Stimulated activated CD4-positive, alpha-beta T cell treated with anti-CD3 and anti-CD28 coated beads, Interleukin-2, amount 100 ng/mL, for 4 hours (primary cell): ENCODE results near the gene LMOD3.

Experiments
- DNase-seq: peaks from one replicate; pipeline ENCODE4 v3.0.0-alpha.2; 2020; ENCODE audit warnings: low read depth

Gene LMOD3

DNA sequence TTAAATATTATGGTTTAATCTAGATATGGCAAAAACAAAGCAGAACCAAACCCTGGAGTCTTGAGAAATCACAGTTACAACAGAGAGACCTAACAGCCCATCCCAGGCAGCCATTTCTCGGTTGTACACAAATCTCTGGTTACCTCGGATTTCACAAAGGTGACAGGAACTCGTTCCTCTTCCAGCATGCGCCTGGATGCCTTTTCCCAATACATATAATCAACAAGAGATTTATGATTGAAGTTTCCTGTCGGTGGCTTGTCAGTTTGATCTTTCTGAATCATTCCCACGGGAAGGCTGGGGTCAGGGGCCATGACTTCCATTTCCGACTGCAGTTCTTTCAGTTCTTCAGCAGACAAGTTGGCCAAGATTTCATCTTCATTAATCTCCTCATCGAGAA is 445 bp downstream of the LMOD3 start:
- DNase-seq = no peak

- no peak for DNase-seq
Observed at GRCh38 chr3:69121513-69121912, 882 bp downstream of the LMOD3 start.

GRCh38 chr3:69120879-69121464 is 1.4 kb downstream of the LMOD3 start:
- DNase-seq = peak; percentile 77

DNA sequence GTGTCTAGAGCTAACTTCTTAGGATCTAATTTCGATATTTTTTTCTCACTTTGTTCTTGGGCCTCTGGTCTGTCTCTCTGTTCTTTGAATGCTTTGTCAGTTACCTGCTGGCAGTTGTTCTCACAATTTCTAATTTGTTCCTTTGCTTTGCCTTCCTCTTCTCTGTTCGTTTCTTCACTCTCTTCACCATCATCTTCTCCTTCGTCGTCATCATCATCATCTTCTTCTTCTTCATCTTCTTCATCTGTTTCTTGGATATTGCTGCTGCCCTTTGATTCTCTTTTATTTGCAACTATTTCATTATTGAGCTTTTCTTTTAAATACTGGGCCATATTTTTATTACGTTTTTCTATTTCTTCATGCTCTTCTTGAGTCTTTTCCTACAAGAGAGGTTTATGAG is 2.7 kb downstream of the LMOD3 start:
- DNase-seq = no peak

GRCh38 chr3:69119138-69119537 is 3.3 kb downstream of the LMOD3 start:
- no peak for DNase-seq

DNA sequence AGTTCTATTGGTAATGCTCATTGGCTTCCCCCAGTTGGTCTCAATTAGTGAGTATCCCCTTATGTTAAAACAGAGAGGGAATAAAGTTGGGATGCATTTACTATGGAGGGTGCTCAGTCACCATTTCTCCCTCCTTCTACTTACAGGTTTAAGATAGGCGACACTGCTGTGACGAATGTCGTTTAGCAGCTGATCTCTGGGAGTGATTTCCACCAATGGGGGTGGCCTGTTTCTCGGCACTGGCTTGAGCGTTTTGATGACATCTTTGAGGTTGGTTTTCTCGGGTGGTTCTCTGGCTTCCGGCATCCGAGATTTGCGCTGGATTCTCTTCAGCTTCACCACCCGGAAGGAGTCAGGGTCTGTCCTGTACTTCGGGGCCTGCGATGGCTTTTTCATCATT is 3.8 kb downstream of the LMOD3 start:
- DNase-seq = no peak

DNA sequence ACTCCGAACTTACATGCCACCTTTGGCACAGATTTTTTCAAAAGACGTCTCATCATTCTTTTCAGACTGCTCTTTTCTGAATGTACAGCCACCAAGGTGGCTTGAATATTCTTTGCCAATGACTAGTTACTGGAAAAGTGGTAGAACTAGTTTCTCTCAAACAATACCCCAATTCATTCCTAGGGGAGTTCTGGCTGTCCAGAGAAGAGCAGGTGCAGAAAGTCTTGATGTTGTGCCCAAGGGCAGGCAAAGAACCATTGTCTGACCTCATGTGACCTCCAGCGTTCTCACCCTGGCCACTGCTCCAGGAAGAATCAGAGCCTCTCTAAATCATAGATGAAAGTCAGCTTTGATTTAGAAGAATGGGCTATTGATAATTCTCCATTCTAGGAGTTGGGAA is 5.5 kb downstream of the LMOD3 start:
- no peak for DNase-seq

GRCh38 chr3:69116162-69116561 is 6.2 kb downstream of the LMOD3 start:
- DNase-seq = no peak

DNA sequence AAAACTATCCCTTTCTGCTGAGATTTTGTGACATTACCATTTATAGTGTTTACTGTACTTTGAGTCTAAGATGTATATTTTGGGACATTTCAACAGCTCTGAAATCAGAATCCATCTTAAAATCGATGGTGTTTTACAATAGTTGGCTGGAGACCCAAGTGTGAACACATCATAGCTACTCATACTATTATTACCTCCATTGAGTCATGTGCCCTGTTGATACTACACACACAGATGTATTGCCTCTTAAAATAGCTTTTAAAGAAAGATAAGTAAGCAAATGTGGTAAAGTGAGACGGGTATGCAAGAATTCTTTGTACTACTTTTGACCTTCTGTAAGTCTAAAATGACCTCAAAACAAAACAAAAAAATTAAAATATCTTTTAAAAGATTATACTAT is 6.7 kb downstream of the LMOD3 start:
- DNase-seq = no peak

GRCh38 chr3:69113536-69113935 is 8.9 kb downstream of the LMOD3 start:
- no peak for DNase-seq

- no peak for DNase-seq
Observed at GRCh38 chr3:69110941-69111546, 11.4 kb downstream of the LMOD3 start.

GRCh38 chr3:69108811-69109210 is 13.6 kb downstream of the LMOD3 start:
- no peak for DNase-seq

DNA sequence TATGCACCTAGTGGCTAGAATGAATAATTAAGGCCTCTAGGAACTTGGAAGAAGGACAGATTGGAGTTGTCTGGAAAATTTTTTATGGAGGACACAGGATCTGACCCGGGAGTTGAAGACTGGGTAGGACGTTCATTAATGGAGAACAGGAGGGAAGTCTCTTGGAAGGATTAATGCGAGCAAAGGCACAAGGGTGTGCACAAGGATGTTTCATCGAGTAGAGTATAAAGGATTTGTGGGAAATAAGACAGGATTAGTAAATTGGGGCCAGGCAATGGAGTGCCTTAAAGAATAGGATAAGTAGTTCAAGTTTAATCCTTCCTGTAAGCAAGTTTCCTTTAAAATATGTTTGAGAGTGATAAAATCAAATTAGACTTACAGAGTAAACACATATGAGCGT is 14.6 kb downstream of the LMOD3 start:
- DNase-seq = no peak

DNA sequence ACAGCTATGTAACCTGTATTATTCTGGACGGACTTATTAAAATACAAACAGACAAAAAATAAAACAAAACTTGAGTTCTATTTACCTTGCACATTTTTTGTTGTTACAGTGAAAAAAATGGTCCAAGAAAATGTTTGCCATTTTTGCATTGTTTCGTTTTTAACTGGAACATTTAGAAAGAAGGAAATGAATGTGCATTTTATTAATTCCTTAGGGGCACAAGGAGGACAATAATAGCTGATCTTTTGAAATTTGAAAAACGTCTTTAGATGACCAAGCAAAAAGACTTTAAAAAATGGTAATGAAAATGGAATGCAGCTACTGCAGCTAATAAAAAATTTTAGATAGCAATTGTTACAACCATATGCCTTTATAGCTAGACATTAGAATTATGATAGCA is 17.1 kb downstream of the LMOD3 start:
- DNase-seq = no peak

DNA sequence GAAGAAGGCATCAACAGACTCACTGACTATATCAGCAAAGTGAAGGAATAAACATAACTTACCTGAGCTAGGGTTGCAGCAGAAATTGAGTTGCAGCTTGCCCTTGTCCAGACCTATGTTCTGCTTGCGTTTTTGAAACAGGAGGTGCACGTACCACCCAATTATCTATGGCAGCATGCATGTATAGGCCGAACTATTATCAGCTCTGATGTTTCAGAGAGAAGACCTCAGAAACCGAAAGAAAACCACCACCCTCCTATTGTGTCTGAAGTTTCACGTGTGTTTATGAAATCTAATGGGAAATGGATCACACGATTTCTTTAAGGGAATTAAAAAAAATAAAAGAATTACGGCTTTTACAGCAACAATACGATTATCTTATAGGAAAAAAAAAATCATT is 17.8 kb downstream of the LMOD3 start:
- no peak for DNase-seq

- no peak for DNase-seq
Observed at GRCh38 chr3:69103123-69103522, 19.3 kb downstream of the LMOD3 start.

DNA sequence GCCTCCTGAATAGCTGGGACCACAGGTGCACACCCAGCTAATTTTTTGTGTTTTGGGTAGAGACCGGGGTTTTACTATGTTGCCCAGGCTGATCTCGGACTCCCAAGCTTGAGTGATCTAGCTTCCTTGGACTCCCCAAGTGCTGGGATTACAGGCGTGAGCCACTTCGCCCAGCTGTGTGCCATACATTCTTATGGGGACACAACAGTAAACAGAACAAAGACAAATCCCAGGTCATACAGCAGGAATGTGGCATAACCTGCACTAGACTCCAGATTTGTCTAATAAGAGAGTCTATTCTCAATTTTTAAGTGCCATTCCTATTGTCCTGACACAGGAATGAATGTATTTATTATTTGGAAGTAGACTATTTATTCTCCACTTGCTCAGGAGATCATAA is 20.0 kb downstream of the LMOD3 start:
- no peak for DNase-seq

GRCh38 chr3:69099576-69099975 is 22.8 kb downstream of the LMOD3 start:
- no peak for DNase-seq

- DNase-seq = no peak
Observed at GRCh38 chr3:69097407-69098086, 24.8 kb downstream of the LMOD3 start.

DNA sequence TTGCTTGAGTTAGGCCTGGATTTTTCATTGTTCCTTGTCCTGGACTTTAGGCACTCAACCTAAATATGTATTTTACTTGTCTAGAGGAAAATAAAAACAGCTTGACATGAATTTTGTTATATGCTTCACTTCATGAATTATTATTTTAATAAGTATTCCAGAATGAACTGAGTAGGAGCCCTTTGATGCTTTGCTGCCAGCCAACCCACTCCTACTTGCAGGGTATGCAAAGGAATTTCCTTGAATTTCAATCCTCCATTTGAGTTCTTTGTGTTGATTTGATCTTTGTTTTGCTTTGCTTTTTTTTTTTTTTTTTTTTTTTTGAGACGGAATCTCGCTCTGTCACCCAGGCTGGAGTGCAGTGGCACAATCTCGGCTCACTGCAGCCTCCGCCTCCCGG is 26.1 kb downstream of the LMOD3 start:
- DNase-seq = no peak

GRCh38 chr3:69095636-69096035 is 26.8 kb downstream of the LMOD3 start:
- DNase-seq = no peak

GRCh38 chr3:69094467-69095205 is 27.8 kb downstream of the LMOD3 start:
- no peak for DNase-seq

GRCh38 chr3:69092030-69092516 is 30.3 kb downstream of the LMOD3 start:
- DNase-seq = no peak
